H9 (cell line): ENCODE results near the gene NAP1L1. TPM values are rescaled to one million over a fixed set of nuclear protein-coding genes. Genes with fewer than 3 reads are reported as not detected.

Experiments
- DNase-seq: peaks from one replicate; pipeline ENCODE4 v3.0.0-alpha.2; 2017
- H2AFZ ChIP-seq: one replicate; pipeline ENCODE4 v1.6.1; 2013; ENCODE audit warnings: mild to moderate bottlenecking, low read length, control low read depth, moderate library complexity
- H2AK5ac ChIP-seq: 2 replicates; pipeline ENCODE4 v1.6.1; 2013; ENCODE audit warnings: low read length, control low read depth, mixed read lengths; ENCODE audit not compliant: insufficient read length
- H2BK120ac ChIP-seq: one replicate; pipeline ENCODE4 v1.6.1; 2013; ENCODE audit warnings: low read depth, mild to moderate bottlenecking, low read length, control low read depth, inconsistent platforms; ENCODE audit not compliant: poor library complexity, severe bottlenecking
- H2BK12ac ChIP-seq: 2 replicates; pipeline ENCODE4 v1.6.1; 2013; ENCODE audit warnings: low read length, control low read depth, mixed read lengths, low read depth; ENCODE audit not compliant: insufficient read length
- H2BK15ac ChIP-seq: 2 replicates; pipeline ENCODE4 v1.6.1; 2013; ENCODE audit warnings: low read depth, low read length, control low read depth
- H2BK20ac ChIP-seq: one replicate; pipeline ENCODE4 v1.6.1; 2013; ENCODE audit warnings: low read depth, mild to moderate bottlenecking, low read length, control low read depth, inconsistent platforms; ENCODE audit not compliant: poor library complexity, severe bottlenecking
- H2BK5ac ChIP-seq: 2 replicates; pipeline ENCODE4 v1.6.1; 2013; ENCODE audit warnings: low read length, control low read depth, mixed read lengths; ENCODE audit not compliant: insufficient read length
- H3K14ac ChIP-seq: 2 replicates; pipeline ENCODE4 v1.6.1; 2013; ENCODE audit warnings: low read length, control low read depth; ENCODE audit not compliant: insufficient read depth
- H3K18ac ChIP-seq: 2 replicates; pipeline ENCODE4 v1.6.1; 2013; ENCODE audit warnings: low read depth, mild to moderate bottlenecking, mixed read lengths, low read length, control low read depth; ENCODE audit not compliant: insufficient read length
- H3K23ac ChIP-seq: 2 replicates; pipeline ENCODE4 v1.6.1; 2013; ENCODE audit warnings: low read length, control low read depth, mixed read lengths, low read depth; ENCODE audit not compliant: insufficient read length
- H3K23me2 ChIP-seq: 2 replicates; pipeline ENCODE4 v1.6.1; 2013; ENCODE audit warnings: low read depth, mild to moderate bottlenecking, mixed read lengths, low read length, control low read depth; ENCODE audit not compliant: insufficient read length, poor library complexity, severe bottlenecking
- H3K27ac ChIP-seq: 2 replicates; pipeline ENCODE4 v1.5.1; 2013; ENCODE audit warnings: low read length, control low read depth, mixed read lengths, low read depth; ENCODE audit not compliant: insufficient read length
- H3K27me3 ChIP-seq: 2 replicates; pipeline ENCODE4 v1.6.1; 2013; ENCODE audit warnings: low read length, control low read depth, inconsistent platforms; ENCODE audit not compliant: insufficient read depth
- H3K4ac ChIP-seq: 2 replicates; pipeline ENCODE4 v1.6.1; 2013; ENCODE audit warnings: low read depth, mild to moderate bottlenecking, control low read depth, inconsistent platforms, low read length, moderate library complexity
- H3K4me1 ChIP-seq: 2 replicates; pipeline ENCODE4 v1.6.1; 2013; ENCODE audit warnings: low read length, control low read depth, inconsistent platforms; ENCODE audit not compliant: insufficient read depth
- H3K4me2 ChIP-seq: 2 replicates; pipeline ENCODE4 v1.6.1; 2013; ENCODE audit warnings: low read length, control low read depth, mixed read lengths; ENCODE audit not compliant: insufficient read length, insufficient read depth
- H3K56ac ChIP-seq: 2 replicates; pipeline ENCODE4 v1.6.1; 2013; ENCODE audit warnings: low read depth, mild to moderate bottlenecking, mixed read lengths, low read length, control low read depth; ENCODE audit not compliant: insufficient read length
- H3K79me1 ChIP-seq: 2 replicates; pipeline ENCODE4 v1.6.1; 2013; ENCODE audit warnings: low read depth, mild to moderate bottlenecking, moderate library complexity, low read length, control low read depth, inconsistent platforms; ENCODE audit not compliant: insufficient read depth, poor library complexity, severe bottlenecking
- H3K79me2 ChIP-seq: 2 replicates; pipeline ENCODE4 v1.6.1; 2013; ENCODE audit warnings: low read length, control low read depth, inconsistent platforms; ENCODE audit not compliant: insufficient read depth
- H3K9ac ChIP-seq: 2 replicates; pipeline ENCODE4 v1.6.1; 2013; ENCODE audit warnings: low read length, control low read depth, mixed read lengths; ENCODE audit not compliant: insufficient read length; ENCODE audit errors: extremely low read depth
- H3K9me3 ChIP-seq: one replicate; pipeline ENCODE4 v1.6.1; 2013; ENCODE audit warnings: low read depth, low read length, inconsistent platforms; ENCODE audit not compliant: control insufficient read depth
- H3T11ph ChIP-seq: one replicate; pipeline ENCODE4 v1.6.1; 2013; ENCODE audit warnings: mild to moderate bottlenecking, low read length, control low read depth, inconsistent platforms
- H4K20me1 ChIP-seq: one replicate; pipeline ENCODE4 v1.6.1; 2013; ENCODE audit not compliant: control insufficient read depth, insufficient read length, insufficient read depth
- H4K5ac ChIP-seq: 2 replicates; pipeline ENCODE4 v1.6.1; 2013; ENCODE audit warnings: low read depth, mild to moderate bottlenecking, mixed read lengths, low read length, control low read depth; ENCODE audit not compliant: insufficient read length
- H4K8ac ChIP-seq: replicated peaks from 2 replicates; pipeline ENCODE4 v1.6.1; 2013; ENCODE audit warnings: low read length, control low read depth, mixed read lengths, low read depth; ENCODE audit not compliant: insufficient read length
- H4K91ac ChIP-seq: 2 replicates; pipeline ENCODE4 v1.6.1; 2013; ENCODE audit warnings: low read depth, mild to moderate bottlenecking, moderate library complexity, mixed read lengths, low read length, control low read depth; ENCODE audit not compliant: insufficient read length
- H3K27ac Mint-ChIP-seq, 3 experiments: 2 replicates in 2 of 3; 3 replicates in 1 of 3; pipeline ENCODE4 v1.8.0; 2020 to 2021; ENCODE audit warnings: mixed read lengths in 3 of 3, mild to moderate bottlenecking in 1 of 3, moderate library complexity in 1 of 3
- H3K27me3 Mint-ChIP-seq: 2 replicates; pipeline ENCODE4 v1.8.0; 2021; ENCODE audit warnings: low read depth, mild to moderate bottlenecking, moderate library complexity, mixed read lengths
- H3K36me3 Mint-ChIP-seq, 3 experiments: 2 replicates in 2 of 3; 3 replicates in 1 of 3; pipeline ENCODE4 v1.8.0; 2020 to 2021; ENCODE audit warnings: low read depth in 3 of 3, mixed read lengths in 3 of 3; ENCODE audit not compliant: insufficient read depth in 1 of 3
- H3K4me1 Mint-ChIP-seq, 2 experiments: 2 replicates each; pipeline ENCODE4 v1.8.0; 2020; ENCODE audit warnings: mixed read lengths in 2 of 2
- H3K4me3 Mint-ChIP-seq, 2 experiments: 2 replicates in 1 of 2; 3 replicates in 1 of 2; pipeline ENCODE4 v1.8.0; 2020 to 2021; ENCODE audit warnings: mild to moderate bottlenecking in 2 of 2, mixed read lengths in 2 of 2, moderate library complexity in 1 of 2
- H3K9me3 Mint-ChIP-seq, 2 experiments: 2 replicates in 1 of 2; 3 replicates in 1 of 2; pipeline ENCODE4 v1.8.0; 2020; ENCODE audit warnings: mild to moderate bottlenecking in 2 of 2, mixed read lengths in 2 of 2, moderate library complexity in 1 of 2
- WGBS: extraction: QIAGEN DNeasy Blood & Tissue Kit; methylation state at CpG from one replicate; pipeline ENCODE4 v1.1.7; 2013; ENCODE audit warnings: missing lambda C conversion rate, low lambda C conversion rate, mixed read lengths; ENCODE audit not compliant: insufficient read length; ENCODE audit errors: extremely low coverage; 5-methylcytosine and 5-hydroxymethylcytosine counted together
- total RNA-seq: library from RNA; stranded (reverse); gene quantifications from 2 replicates; pipeline ENCODE4 v1.2.1, GENCODE V29; 2021
- TF ChIP-seq, protein P1 (sequence below): fragments of 200-600 bp; sonication (generic); conservative IDR thresholded peaks from 3 replicates; pipeline ENCODE4 v1.8.0; 2021; ENCODE audit warnings: antibody characterized with exemption, mild to moderate bottlenecking

The NAP1L1 gene
- total RNA-seq, 1 experiment from 2014 or later: 1,012 TPM

DNA sequence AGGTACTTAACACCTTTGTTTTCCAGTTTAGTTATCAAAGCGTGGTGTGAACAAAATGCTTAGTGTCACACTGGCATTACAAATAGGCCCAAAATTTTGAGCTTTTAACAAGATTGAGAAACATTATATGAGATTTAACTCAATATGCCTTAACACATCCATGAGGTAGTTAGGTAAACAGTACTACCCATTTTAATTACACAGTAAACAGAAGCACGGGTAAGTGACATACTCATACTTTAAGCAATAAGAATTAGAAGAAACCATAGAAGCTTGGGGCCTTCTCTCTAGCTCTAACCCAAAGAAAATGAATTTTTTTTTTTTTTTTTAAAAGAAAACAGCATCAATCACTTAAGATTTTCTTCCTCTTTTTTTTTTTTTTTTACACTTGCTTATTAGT, 37.4 kb downstream of the NAP1L1 start:
- Histone ChIP-seq H2BK12ac (no peak overlapping the region), H3K27me3 (no peaks in the 10 kb centered on the region), H3K18ac (no peak overlapping the region), H4K20me1 (no peaks in the 10 kb centered on the region), H3K27ac (no peak overlapping the region), H3K14ac (no peak overlapping the region), H3K9me3 (no peaks in the 10 kb centered on the region), H2BK120ac (no peak overlapping the region), H3K4ac (no peak overlapping the region), H3T11ph (no peak overlapping the region), H4K8ac (no peak overlapping the region), H3K23me2 (no peaks in the 10 kb centered on the region), H4K5ac (no peak overlapping the region), H2BK20ac (no peak overlapping the region), H3K4me2 (no peak overlapping the region), H3K56ac (no peak overlapping the region), H3K9ac (no peak overlapping the region), H2AK5ac (no peak overlapping the region), H3K23ac (no peak overlapping the region), H2BK15ac (no peak overlapping the region), H2AFZ (no peak overlapping the region), H3K79me2 (no peaks in the 10 kb centered on the region), H3K79me1 (no peaks in the 10 kb centered on the region), H2BK5ac (no peak overlapping the region), H3K4me1 (no peaks in the 10 kb centered on the region), H4K91ac (no peak overlapping the region)
- no peak overlapping the region for H3K4me3 Mint-ChIP-seq
- no peaks in the 10 kb centered on the region for H3K9me3 Mint-ChIP-seq
- peak overlapping the region in 1 of 3 experiments; percentile 52; a peak in 2 of 7 replicates for H3K27ac Mint-ChIP-seq
- H3K36me3 Mint-ChIP-seq: peaks cover 24 to 77% (median 59%) of the 10 kb centered on the region in 3 experiments; a peak in 6 of 7 replicates
- no peak for DNase-seq
- TF ChIP-seq, protein P1, sequence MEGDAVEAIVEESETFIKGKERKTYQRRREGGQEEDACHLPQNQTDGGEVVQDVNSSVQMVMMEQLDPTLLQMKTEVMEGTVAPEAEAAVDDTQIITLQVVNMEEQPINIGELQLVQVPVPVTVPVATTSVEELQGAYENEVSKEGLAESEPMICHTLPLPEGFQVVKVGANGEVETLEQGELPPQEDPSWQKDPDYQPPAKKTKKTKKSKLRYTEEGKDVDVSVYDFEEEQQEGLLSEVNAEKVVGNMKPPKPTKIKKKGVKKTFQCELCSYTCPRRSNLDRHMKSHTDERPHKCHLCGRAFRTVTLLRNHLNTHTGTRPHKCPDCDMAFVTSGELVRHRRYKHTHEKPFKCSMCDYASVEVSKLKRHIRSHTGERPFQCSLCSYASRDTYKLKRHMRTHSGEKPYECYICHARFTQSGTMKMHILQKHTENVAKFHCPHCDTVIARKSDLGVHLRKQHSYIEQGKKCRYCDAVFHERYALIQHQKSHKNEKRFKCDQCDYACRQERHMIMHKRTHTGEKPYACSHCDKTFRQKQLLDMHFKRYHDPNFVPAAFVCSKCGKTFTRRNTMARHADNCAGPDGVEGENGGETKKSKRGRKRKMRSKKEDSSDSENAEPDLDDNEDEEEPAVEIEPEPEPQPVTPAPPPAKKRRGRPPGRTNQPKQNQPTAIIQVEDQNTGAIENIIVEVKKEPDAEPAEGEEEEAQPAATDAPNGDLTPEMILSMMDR: no peak
- WGBS: no CpG with 5 or more reads among the region's 2 CpGs
- H3K4me1 Mint-ChIP-seq: peaks cover 3 to 5% of the 10 kb centered on the region in 2 experiments; a peak in 2 of 4 replicates
- no peaks in the 10 kb centered on the region for H3K27me3 Mint-ChIP-seq
